ENCODE data around the gene OSBP2. TPM values are rescaled to one million over a fixed set of nuclear protein-coding genes. Genes with fewer than 3 reads are reported as not detected.
A peak's percentile ranks its signal among the peaks of the same experiment; 100 is the strongest.

The OSBP2 gene
- total and polyA plus RNA-seq, 8 donors = 1.9 to 3.3 (median 2.6) TPM

DNA sequence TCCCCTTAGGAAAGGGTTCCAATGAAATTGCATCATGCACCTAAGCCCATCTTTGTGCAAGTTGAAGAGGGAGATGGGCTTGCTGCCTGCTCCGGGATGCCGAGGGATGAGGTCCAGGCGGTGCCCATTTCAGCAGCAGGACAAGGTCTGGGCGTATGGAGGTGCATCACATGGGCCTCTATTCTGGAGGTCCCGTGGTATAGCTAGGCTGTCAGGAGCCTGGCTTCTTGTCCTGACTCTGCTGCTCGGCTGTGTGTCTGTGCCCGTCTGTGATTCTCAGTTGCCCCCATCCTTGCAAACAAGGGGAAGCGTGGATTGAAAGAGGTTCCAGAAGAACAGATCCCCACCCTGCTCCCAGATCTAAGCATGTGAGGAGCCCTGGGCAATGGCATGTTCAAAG lies 130.0 kb downstream of the OSBP2 start:
- no peak overlapping the region for H3K4me3 ChIP-seq
- no peak for FAIRE-seq
- WGBS, 2 donors = 89 to 97% methylated on average over 8 of the region's 8 CpGs
- no peak overlapping the region for H3K27ac ChIP-seq
- DNase-seq = no peak
- no peaks in the 10 kb centered on the region for H3K36me3 ChIP-seq
- no peaks in the 10 kb centered on the region for H3K9me3 ChIP-seq
- ATAC-seq = no peak
- no peaks in the 10 kb centered on the region for H3K27me3 ChIP-seq
- intact Hi-C loops (cut with DNase I) = no loop called here
- no peak for TF ChIP-seq CTCF (IDR thresholded peaks at IDR 0.05)
- H3K4me1 ChIP-seq = peaks cover 0 to 5% (median 4%) of the 10 kb centered on the region in 3 donors

- FAIRE-seq = no peak
- H3K4me1 ChIP-seq = peaks cover 0 to 5% (median 4%) of the 10 kb centered on the region in 3 donors
- H3K36me3 ChIP-seq = no peaks in the 10 kb centered on the region
- intact Hi-C loops (cut with DNase I) = no loop called here
- peak in 3 of 4 donors; percentile 42 to 53 (median 44) for ATAC-seq
- 65 to 74% methylated on average over 11 of the region's 11 CpGs for WGBS, 2 donors
- no peak overlapping the region for H3K4me3 ChIP-seq
- no peaks in the 10 kb centered on the region for H3K27me3 ChIP-seq
- no peak overlapping the region for H3K27ac ChIP-seq
- no peaks in the 10 kb centered on the region for H3K9me3 ChIP-seq
- DNase-seq = no peak
- TF ChIP-seq CTCF (IDR thresholded peaks at IDR 0.05) = no peak
Measured at GRCh38 chr22:30825711-30826505, 131.2 kb downstream of the OSBP2 start.

DNA sequence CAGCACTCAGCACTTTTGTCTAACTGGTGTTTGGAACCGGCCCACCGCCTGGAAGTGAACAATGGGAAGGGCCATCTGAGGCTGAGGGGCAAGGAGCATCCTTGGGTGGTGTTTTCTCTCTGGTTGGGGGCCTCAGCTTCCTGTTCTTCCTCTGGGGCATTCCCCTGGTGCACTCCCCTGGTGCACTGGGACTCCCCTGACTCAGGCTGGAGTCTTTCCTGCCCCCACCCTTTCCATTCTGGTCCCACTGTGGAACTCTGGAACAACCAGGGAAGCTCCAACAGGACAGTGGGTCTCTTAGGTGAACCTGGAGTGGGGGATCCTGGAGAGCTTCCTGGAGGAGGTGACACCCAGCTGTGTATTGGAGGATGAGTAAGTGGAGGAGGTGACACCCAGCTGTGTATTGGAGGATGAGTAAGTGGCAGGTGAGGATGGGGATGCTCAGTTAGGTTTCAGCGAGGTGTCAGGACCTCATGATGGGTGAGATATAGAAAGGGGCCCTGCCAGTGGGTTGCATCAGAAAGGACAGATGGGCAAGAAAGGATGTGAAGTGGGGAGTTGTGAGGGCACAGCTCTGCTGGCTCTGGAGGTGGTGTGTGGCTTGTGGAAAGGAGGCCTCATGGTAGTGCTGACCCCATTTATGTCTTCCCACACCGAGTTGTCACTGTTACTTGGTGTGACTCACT lies 132.1 kb downstream of the OSBP2 start:
- 96 to 97% methylated on average over 4 of the region's 4 CpGs for WGBS, 2 donors

DNA sequence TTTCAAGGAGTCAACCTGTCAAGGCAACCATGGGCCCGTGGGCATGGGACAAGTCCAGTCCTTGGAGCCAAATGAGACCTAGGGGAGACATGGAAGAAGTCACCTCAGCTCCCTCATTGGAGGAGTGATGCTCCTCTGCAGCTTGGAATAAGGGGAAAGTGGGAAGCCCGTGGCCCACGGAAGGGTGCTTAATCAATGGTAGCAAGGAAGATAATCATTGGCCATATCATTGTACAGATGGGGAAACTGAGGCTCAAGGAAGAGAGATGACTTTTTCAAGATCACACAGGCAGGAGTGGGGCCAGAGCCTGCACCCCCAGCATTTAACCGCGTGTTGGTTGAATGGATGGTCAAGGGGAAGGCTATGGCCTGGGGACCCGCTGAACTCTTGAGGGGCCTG lies 133.0 kb downstream of the OSBP2 start:
- intact Hi-C loops (cut with DNase I) = no loop called here
- FAIRE-seq (no peak), DNase-seq (no peak), ATAC-seq (no peak)
- no peak for TF ChIP-seq CTCF (IDR thresholded peaks at IDR 0.05)
- Histone ChIP-seq H3K27me3 (no peaks in the 10 kb centered on the region), H3K36me3 (no peaks in the 10 kb centered on the region), H3K4me3 (no peak overlapping the region), H3K4me1 (no peaks in the 10 kb centered on the region), H3K9me3 (no peaks in the 10 kb centered on the region), H3K27ac (no peak overlapping the region)
- 89 to 92% methylated on average over 6 of the region's 6 CpGs for WGBS, 2 donors

More for the DNA sequence above, 132.1 kb downstream of the OSBP2 start:
- H3K27ac ChIP-seq = no peak overlapping the region
- H3K9me3 ChIP-seq = no peaks in the 10 kb centered on the region
- intact Hi-C loops (cut with DNase I) = no loop called here
- H3K4me3 ChIP-seq = no peak overlapping the region
- TF ChIP-seq CTCF (IDR thresholded peaks at IDR 0.05) = no peak
- FAIRE-seq (no peak), ATAC-seq (no peak), DNase-seq (no peak)
- H3K27me3 ChIP-seq = no peaks in the 10 kb centered on the region
- no peaks in the 10 kb centered on the region for H3K36me3 ChIP-seq
- H3K4me1 ChIP-seq = peaks cover 0 to 4% (median 3%) of the 10 kb centered on the region in 3 donors

Measured in pancreas (tissue), 10 donors.